MCF 10A (cell line): ENCODE data around the gene NAB1. TPM values are rescaled to one million over a fixed set of nuclear protein-coding genes. Genes with fewer than 3 reads are reported as not detected.
A peak's percentile ranks its signal among the peaks of the same experiment; 100 is the strongest.

Source experiments
- BruUV-seq: library from RNA; stranded (reverse); fragments of 400-500 nt; replicated peaks from 2 replicates; lab custom pipeline; 2021; lab: Mats Ljungman, UMichigan
- CTCF ChIA-PET: fragments of 300-600 bp; sonication (Branson Sonifier 250); formaldehyde crosslinking; extraction: SDS; loops from one replicate; lab custom pipeline; 2021; ENCODE audit warnings: antibody characterized with exemption, inconsistent platforms; lab: Yijun Ruan, JAX
- POLR2A ChIA-PET: fragments of 300-600, 350-650 bp; sonication (Branson Sonifier 250); formaldehyde crosslinking; extraction: SDS; loops from one replicate; lab custom pipeline; 2020; ENCODE audit warnings: antibody characterized with exemption, inconsistent platforms; lab: Yijun Ruan, JAX
- DNase-seq: peaks from one replicate; pipeline ENCODE4 v3.0.0-alpha.2; 2018; ENCODE audit not compliant: unreplicated experiment
- H3K27ac Mint-ChIP-seq: one replicate; pipeline ENCODE4 v1.8.0; 2022; ENCODE audit warnings: mild to moderate bottlenecking, low read depth, mixed read lengths; ENCODE audit not compliant: unreplicated experiment
- H3K27me3 Mint-ChIP-seq: one replicate; pipeline ENCODE4 v1.8.0; 2022; ENCODE audit warnings: mixed read lengths; ENCODE audit not compliant: insufficient read depth, unreplicated experiment
- H3K36me3 Mint-ChIP-seq: one replicate; pipeline ENCODE4 v1.8.0; 2022; ENCODE audit warnings: mild to moderate bottlenecking, moderate library complexity, mixed read lengths; ENCODE audit not compliant: insufficient read depth, unreplicated experiment
- H3K4me1 Mint-ChIP-seq: one replicate; pipeline ENCODE4 v1.8.0; 2022; ENCODE audit warnings: mixed read lengths; ENCODE audit not compliant: insufficient read depth, unreplicated experiment
- H3K4me3 Mint-ChIP-seq: one replicate; pipeline ENCODE4 v1.8.0; 2022; ENCODE audit warnings: mild to moderate bottlenecking, moderate library complexity, mixed read lengths; ENCODE audit not compliant: unreplicated experiment
- H3K9me3 Mint-ChIP-seq: one replicate; pipeline ENCODE4 v1.8.0; 2022; ENCODE audit warnings: mixed read lengths; ENCODE audit not compliant: unreplicated experiment
- CTCF ChIP-seq: fragments of 200-600 bp; IDR thresholded peaks from one replicate; pipeline ENCODE4 v1.8.0; 2022; ENCODE audit warnings: antibody characterized with exemption, mild to moderate bottlenecking; ENCODE audit not compliant: unreplicated experiment
- intact Hi-C: fragments of 100-400 bp; cut with micrococcal nuclease; formaldehyde crosslinking; loops from 2 replicates; pipeline ENCODE4 v1.14.1; 2022
- total RNA-seq: library from RNA; stranded (reverse); gene quantifications from 2 replicates; pipeline ENCODE4 v1.2.3, GENCODE V29; 2022

NAB1 gene
- total RNA-seq, 1 experiment from 2014 or later = 48.5 TPM

DNA sequence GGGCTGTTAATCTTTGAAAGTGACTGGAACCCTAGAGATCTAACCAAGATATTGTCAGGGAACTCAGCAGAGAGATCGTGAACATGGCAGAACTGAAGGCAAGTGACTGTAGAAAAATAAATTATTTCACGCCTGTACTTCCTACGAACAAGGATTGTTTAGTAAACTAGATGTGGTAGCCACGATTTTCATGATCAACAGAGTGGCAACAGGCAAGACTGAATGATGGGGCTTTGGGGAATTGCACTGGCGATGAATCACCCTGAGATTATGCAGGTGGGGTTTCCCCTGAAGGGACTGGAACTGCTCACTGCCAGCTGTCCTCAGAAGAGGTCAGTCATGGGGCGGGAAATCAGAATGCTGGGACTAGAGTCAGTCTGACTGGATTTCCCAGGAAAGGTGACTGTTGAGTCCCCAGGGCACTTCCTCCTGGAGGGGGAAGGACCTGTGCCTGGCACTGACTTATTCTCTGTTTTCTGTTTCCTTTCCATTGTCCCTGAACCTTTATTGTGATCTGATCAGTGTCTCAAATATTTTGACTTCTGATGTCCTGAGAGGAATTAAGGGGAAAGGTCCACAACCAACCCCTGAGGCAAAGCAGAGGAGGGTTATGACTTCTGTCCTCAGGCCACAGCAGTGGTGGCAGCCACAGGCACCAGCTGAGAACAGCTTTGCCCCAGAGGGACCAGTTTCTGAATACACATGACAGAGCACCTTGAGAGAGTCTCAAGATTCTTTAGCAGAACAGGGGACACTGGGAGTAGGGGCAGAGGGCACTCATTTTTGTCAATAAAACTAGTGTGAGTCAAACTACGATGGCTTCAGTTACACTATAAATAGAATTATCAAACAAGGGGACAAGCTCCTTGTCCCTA lies 70.0 kb downstream of the NAB1 start:
- CTCF ChIA-PET = interaction anchor here (0.6 to 0.8 kb wide), 2 partner anchors 38 to 167 kb away, joined by 3 read pairs; no protein-coding TSS in a partner anchor

GRCh38 chr2:190720276-190720675 lies 71.4 kb downstream of the NAB1 start:
- Mint-ChIP-seq H3K4me3 (no peak overlapping the region), H3K4me1 (peaks cover 20% of the 10 kb centered on the region), H3K9me3 (no peaks in the 10 kb centered on the region), H3K36me3 (no peaks in the 10 kb centered on the region), H3K27ac (no peak overlapping the region), H3K27me3 (no peaks in the 10 kb centered on the region)
- intact Hi-C loops = no loop called here
- ChIA-PET CTCF (no interaction called here), POLR2A (no interaction called here)
- no peak for TF ChIP-seq CTCF
- no peak for DNase-seq
- no TSS peak for BruUV-seq

More for the DNA sequence above, 70.0 kb downstream of the NAB1 start:
- H3K9me3 Mint-ChIP-seq = no peaks in the 10 kb centered on the region
- no peaks in the 10 kb centered on the region for H3K36me3 Mint-ChIP-seq
- H3K27ac Mint-ChIP-seq = no peak overlapping the region
- no TSS peak for BruUV-seq
- POLR2A ChIA-PET = no interaction called here
- H3K4me1 Mint-ChIP-seq = peaks cover 20% of the 10 kb centered on the region
- H3K4me3 Mint-ChIP-seq = no peak overlapping the region
- DNase-seq = peak; percentile 88
- no peaks in the 10 kb centered on the region for H3K27me3 Mint-ChIP-seq
- TF ChIP-seq CTCF = no peak
- intact Hi-C loops = no loop called here

DNA sequence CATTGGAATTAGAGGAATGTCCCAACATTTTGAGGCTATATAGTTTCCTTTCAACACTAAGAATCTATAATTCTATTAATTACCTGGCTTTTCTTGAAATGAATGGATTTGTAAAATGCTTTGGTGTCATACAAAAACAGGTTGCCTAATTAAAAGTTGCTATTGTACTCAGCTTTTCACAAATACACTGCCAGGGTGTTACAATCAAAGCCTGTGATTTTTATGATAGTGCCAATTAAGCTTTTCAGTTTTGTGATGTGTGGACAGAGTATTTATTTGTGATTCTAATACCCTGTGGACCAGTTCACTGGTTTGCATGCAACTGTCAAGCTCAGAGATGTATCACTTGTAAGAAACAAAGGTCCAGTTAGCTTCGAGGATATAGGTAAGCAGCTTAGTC lies 71.8 kb downstream of the NAB1 start:
- Mint-ChIP-seq H3K9me3 (no peaks in the 10 kb centered on the region), H3K4me1 (peaks cover 20% of the 10 kb centered on the region), H3K27ac (no peak overlapping the region), H3K4me3 (no peak overlapping the region), H3K27me3 (no peaks in the 10 kb centered on the region), H3K36me3 (no peaks in the 10 kb centered on the region)
- no peak for DNase-seq
- BruUV-seq = no TSS peak
- ChIA-PET CTCF (no interaction called here), POLR2A (no interaction called here)
- intact Hi-C loops = no loop called here
- no peak for TF ChIP-seq CTCF

DNA sequence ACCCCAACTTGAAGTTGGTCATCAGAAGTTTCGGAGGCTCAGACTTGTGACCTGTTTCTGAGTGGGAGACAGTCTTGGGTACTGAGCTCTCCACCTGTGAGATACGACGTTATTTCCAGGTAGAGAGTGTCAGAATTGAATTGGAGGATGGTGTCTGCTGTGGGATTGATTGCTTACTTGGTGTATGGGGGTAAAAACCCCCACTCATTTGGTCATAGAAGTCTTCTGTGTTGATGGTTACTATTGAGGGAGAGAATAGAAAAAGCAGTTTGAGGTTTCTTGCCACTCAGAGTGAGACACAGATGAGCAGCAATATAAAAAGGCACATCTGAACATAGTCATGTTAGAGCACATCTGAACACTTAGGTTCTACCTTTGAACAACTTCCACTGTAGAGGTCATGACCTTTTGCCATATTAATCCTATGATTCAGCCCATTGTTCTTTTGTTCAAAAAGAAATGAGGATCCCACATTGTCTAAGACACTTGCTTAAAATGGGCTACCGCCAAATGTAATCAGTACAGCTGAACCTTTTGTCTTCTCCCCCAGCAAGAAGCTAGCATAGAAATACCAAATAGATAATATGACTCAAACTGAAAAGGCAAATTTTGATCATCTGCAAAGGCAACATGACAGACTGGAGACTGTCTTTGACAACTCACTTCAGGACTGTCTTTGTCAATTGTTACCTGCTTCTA lies 73.3 kb downstream of the NAB1 start:
- BruUV-seq = no TSS peak

More for the DNA sequence above, 73.3 kb downstream of the NAB1 start:
- Mint-ChIP-seq H3K4me1 (peaks cover 11% of the 10 kb centered on the region), H3K27me3 (no peaks in the 10 kb centered on the region), H3K36me3 (no peaks in the 10 kb centered on the region), H3K9me3 (no peaks in the 10 kb centered on the region), H3K27ac (no peak overlapping the region), H3K4me3 (no peak overlapping the region)
- DNase-seq = no peak
- intact Hi-C loops = no loop called here
- TF ChIP-seq CTCF = no peak
- POLR2A ChIA-PET = interaction anchor here (0.6 kb wide), 1 partner anchor 160 kb away, joined by 3 read pairs; no protein-coding TSS in a partner anchor
- CTCF ChIA-PET = no interaction called here
